Aorta (tissue), 5 donors: ENCODE data around the gene COL5A1. TPM values are rescaled to one million over a fixed set of nuclear protein-coding genes. Genes with fewer than 3 reads are reported as not detected.

Source experiments
- ATAC-seq: fragments of 200-7000 bp; cut with Tn5 transposase; one replicate; pipeline ENCODE4 v1.9.1; 2022; ENCODE audit warnings: moderate library complexity; ENCODE audit not compliant: low FRiP score
- DNase-seq, 2 donors: peaks; one replicate each; pipeline ENCODE4 v3.0.0-alpha.2; 2020
- H3K27ac ChIP-seq, 2 donors: one replicate each; pipeline ENCODE4 v1.5.1; 2013; ENCODE audit warnings: low read length in 2 of 2, mild to moderate bottlenecking in 2 of 2, moderate library complexity in 2 of 2, control low read depth in 1 of 2, inconsistent platforms in 1 of 2, low read depth in 1 of 2
- H3K27me3 ChIP-seq, 2 donors: one replicate each; pipeline ENCODE4 v1.6.1; 2013; ENCODE audit warnings: control low read depth in 1 of 2, low read length in 1 of 2, mild to moderate bottlenecking in 1 of 2, moderate library complexity in 1 of 2; ENCODE audit not compliant: insufficient read depth in 2 of 2, control insufficient read depth in 1 of 2
- H3K36me3 ChIP-seq, 2 donors: one replicate each; pipeline ENCODE4 v1.6.1; 2013; ENCODE audit warnings: control low read depth in 1 of 2, low read length in 1 of 2, mild to moderate bottlenecking in 1 of 2; ENCODE audit not compliant: insufficient read depth in 2 of 2, control insufficient read depth in 1 of 2
- H3K4me1 ChIP-seq, 2 donors: one replicate each; pipeline ENCODE4 v1.6.1; 2013; ENCODE audit warnings: low read length in 2 of 2, control low read depth in 1 of 2, mild to moderate bottlenecking in 1 of 2, moderate library complexity in 1 of 2; ENCODE audit not compliant: insufficient read depth in 2 of 2, control insufficient read depth in 1 of 2
- H3K4me3 ChIP-seq, 2 donors: one replicate each; pipeline ENCODE4 v1.5.1; 2013; ENCODE audit warnings: low read length in 2 of 2, control low read depth in 1 of 2, mild to moderate bottlenecking in 1 of 2
- H3K9me3 ChIP-seq: one replicate; pipeline ENCODE4 v1.6.1; 2013; ENCODE audit warnings: mild to moderate bottlenecking, low read length; ENCODE audit not compliant: control insufficient read depth
- WGBS, 2 donors: extraction: QIAGEN DNeasy Blood & Tissue Kit; methylation state at CpG; one replicate each; pipeline ENCODE4 v1.1.7; 2013; 5-methylcytosine and 5-hydroxymethylcytosine counted together
- intact Hi-C, 2 donors: fragments of 100-400 bp; cut with DNase I; formaldehyde crosslinking; loops; one replicate each; pipeline versions ENCODE4 v1.14.2 to v1.15.0; 2022
- polyA plus RNA-seq, 2 donors: library from polyadenylated mRNA; stranded (reverse); fragments of 200-250 nt; gene quantifications; one replicate each; pipeline ENCODE4 v1.2.3, GENCODE V29; 2013
- total RNA-seq, 2 donors: library from RNA; stranded (reverse); fragmentation: NEBNext Ultra II Directional; extraction: Animal tissue kit (Norgen Biotek cat#: 25700); gene quantifications; one replicate each; pipeline ENCODE4 v1.2.1, GENCODE V29; 2021
- donor health status: healthy with polysubstance abuse.
- donor health status: Bipolar disorder and iron deficiency.
- donor health status: DM: no; HTN: no; CAD: no.
- donor health status: DM: no; HTN: no; CAD: no.
- donor health status: DM: yes; HTN: yes; CAD: no.

Gene COL5A1
- total and polyA plus RNA-seq, 4 donors, result 18.7 to 159 (median 82.8) TPM

DNA sequence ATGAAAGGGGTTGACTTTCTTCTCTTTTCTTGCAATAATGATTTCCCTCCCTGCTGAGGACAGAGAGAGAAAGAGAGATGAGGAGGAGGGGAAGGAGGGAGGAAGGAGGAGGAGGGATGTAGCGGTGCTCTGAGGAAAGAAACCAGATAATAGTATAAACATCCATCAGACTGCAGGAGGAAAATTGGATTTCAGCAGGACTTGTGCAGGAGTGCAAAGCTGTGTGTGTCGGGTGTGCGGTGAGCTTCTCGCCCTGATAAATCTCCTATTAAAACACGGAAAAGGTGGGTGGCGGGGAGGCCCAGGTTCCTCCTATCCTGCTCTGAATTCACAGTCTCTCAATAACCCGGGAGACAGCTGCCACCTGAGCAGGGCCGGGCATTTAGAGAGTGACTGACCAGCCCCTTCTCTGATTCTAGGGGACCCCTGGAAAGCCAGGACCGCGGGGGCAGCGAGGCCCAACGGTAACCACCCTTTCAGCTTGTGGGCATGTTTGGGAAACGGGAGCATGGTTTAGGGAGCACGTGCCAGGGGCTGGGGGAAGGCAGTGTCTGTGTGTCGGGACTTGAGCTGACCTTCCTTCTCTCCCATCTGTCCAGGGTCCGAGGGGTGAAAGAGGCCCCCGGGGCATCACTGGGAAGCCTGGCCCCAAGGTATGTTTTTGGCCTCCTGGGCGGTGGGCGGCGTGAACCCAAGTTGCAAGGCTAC is 153.2 kb downstream of the COL5A1 start:
- 87 to 90% methylated on average over 20 of the region's 20 CpGs for WGBS, 2 donors
- no peak overlapping the region for H3K27ac ChIP-seq
- H3K36me3 ChIP-seq, result peaks cover 2 to 5% of the 10 kb centered on the region in 2 donors

DNA sequence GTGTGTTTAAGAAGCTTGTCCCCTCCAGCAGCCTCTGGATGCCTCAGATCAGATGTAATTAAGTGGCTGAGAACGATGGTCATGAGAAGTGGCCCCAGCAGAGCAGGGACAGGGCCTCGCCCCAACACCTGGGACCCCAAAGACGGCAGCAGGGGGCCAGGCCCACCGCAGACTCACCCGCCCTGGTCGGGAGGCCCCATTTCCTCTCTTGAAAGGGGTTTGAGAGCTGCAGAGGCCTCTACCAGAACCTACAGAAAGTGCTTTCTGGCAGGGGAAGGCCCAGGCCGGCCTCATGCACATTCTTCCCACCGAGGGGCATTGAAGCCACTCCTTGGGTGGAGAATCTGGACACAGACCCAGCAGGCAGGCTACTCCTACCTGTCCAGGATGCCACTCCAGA is 153.8 kb downstream of the COL5A1 start:
- ATAC-seq, result no peak
- WGBS, 2 donors, result 76 to 78% methylated on average over 8 of the region's 8 CpGs

More for the DNA sequence above, 153.2 kb downstream of the COL5A1 start:
- intact Hi-C loops, result no loop called here
- H3K4me1 ChIP-seq, result no peaks in the 10 kb centered on the region
- no peaks in the 10 kb centered on the region for H3K27me3 ChIP-seq
- no peak for DNase-seq
- no peak overlapping the region for H3K4me3 ChIP-seq
- ATAC-seq, result no peak
- H3K9me3 ChIP-seq, result no peaks in the 10 kb centered on the region

DNA sequence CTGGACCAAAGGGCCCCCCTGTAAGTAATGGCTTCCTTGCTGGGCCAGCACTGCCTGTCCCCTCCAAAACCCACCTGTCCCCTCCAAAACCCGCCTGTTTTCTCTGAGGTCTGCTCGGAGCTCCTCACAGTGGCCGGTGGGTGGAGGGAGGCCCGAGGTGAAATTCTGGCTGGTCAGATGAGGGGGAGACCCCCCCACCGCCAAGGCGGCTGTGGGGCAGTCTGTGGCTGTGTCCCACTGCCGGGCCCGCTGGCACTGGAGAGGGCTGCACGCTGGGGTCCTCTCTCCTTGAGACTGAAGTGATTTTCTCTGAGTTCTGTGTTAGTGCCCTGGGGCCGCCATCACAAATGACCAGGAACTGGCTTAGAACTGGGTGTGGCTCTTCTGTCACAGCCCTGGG is 155.3 kb downstream of the COL5A1 start:
- Histone ChIP-seq H3K4me3 (no peak overlapping the region), H3K27me3 (no peaks in the 10 kb centered on the region), H3K27ac (no peak overlapping the region), H3K4me1 (no peaks in the 10 kb centered on the region), H3K36me3 (peaks cover 0 to 2% of the 10 kb centered on the region in 2 donors), H3K9me3 (no peaks in the 10 kb centered on the region)
- DNase-seq (no peak), ATAC-seq (no peak)
- intact Hi-C loops, result no loop called here
- WGBS, 2 donors, result 66 to 83% methylated on average over 10 of the region's 10 CpGs

More for the DNA sequence above, 153.8 kb downstream of the COL5A1 start:
- H3K27ac ChIP-seq, result no peak overlapping the region
- no peak overlapping the region for H3K4me3 ChIP-seq
- DNase-seq, result no peak
- peaks cover 2 to 3% of the 10 kb centered on the region in 2 donors for H3K36me3 ChIP-seq
- intact Hi-C loops, result no loop called here
- no peaks in the 10 kb centered on the region for H3K27me3 ChIP-seq
- no peaks in the 10 kb centered on the region for H3K4me1 ChIP-seq
- H3K9me3 ChIP-seq, result no peaks in the 10 kb centered on the region

- 22 to 23% methylated on average over 25 of the region's 25 CpGs for WGBS, 2 donors
- intact Hi-C loops, result no loop called here
- peaks cover 0 to 2% of the 10 kb centered on the region in 2 donors for H3K36me3 ChIP-seq
- H3K4me1 ChIP-seq, result no peaks in the 10 kb centered on the region
- H3K27ac ChIP-seq, result peak overlapping the region in 1 of 2 donors; percentile 25
- ATAC-seq (peak; percentile 60), DNase-seq (no peak)
- H3K27me3 ChIP-seq, result no peaks in the 10 kb centered on the region
- no peaks in the 10 kb centered on the region for H3K9me3 ChIP-seq
- H3K4me3 ChIP-seq, result no peak overlapping the region
These were observed 159.3 kb downstream of the COL5A1 start for GRCh38 chr9:134800791-134801339.

DNA sequence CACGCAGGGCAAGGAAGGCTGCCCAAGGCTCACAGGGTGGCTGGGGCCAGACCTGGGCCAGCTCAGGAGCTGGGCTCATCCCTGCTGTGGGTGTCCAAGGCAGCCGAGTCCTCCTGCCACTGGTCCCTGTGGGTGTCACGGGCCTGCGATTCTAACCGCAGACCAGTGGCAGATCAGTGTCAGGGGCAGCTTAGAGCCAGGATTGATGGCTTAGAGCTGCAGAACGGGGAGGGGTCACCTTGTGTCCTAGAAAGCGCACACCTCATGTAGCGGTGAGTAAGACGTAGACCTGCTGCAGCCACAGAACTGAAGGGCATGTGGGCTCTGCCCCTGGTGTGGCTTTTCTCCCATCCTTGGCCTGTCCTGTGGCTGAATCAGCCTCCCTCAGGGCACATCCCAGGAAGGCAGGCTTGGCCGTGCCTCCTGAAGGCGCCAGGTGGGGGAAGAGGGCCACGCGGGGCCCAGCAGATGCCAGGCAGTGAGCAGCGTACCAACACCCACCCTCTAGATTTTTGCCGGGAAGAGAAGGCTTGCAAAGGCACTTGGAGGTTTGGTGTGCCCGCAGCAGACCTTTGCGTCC is 160.7 kb downstream of the COL5A1 start:
- Histone ChIP-seq H3K36me3 (peaks cover 0 to 2% of the 10 kb centered on the region in 2 donors), H3K9me3 (no peaks in the 10 kb centered on the region), H3K4me3 (no peak overlapping the region), H3K27ac (no peak overlapping the region), H3K27me3 (no peaks in the 10 kb centered on the region), H3K4me1 (no peaks in the 10 kb centered on the region)
- WGBS, 2 donors, result 94% methylated on average over 17 of the region's 17 CpGs
- intact Hi-C loops, result no loop called here
- no peak for ATAC-seq
- no peak for DNase-seq

GRCh38 chr9:134804871-134805270 is 163.3 kb downstream of the COL5A1 start:
- Histone ChIP-seq H3K27ac (no peak overlapping the region), H3K9me3 (no peaks in the 10 kb centered on the region), H3K4me1 (no peaks in the 10 kb centered on the region), H3K27me3 (no peaks in the 10 kb centered on the region), H3K4me3 (no peak overlapping the region), H3K36me3 (no peaks in the 10 kb centered on the region)
- DNase-seq (no peak), ATAC-seq (no peak)
- intact Hi-C loops, result no loop called here
- WGBS, 2 donors, result 87 to 91% methylated on average over 7 of the region's 7 CpGs

- DNase-seq, result no peak
- no peaks in the 10 kb centered on the region for H3K36me3 ChIP-seq
- H3K4me1 ChIP-seq, result no peaks in the 10 kb centered on the region
- H3K27me3 ChIP-seq, result no peaks in the 10 kb centered on the region
- H3K27ac ChIP-seq, result peak overlapping the region in 1 of 2 donors; percentile 13
- ATAC-seq, result peak; percentile 54
- 27 to 34% methylated on average over 9 of the region's 9 CpGs for WGBS, 2 donors
- H3K9me3 ChIP-seq, result no peaks in the 10 kb centered on the region
- intact Hi-C loops, result no loop called here
- H3K4me3 ChIP-seq, result no peak overlapping the region
These were observed 166.3 kb downstream of the COL5A1 start for GRCh38 chr9:134807716-134808446.

- intact Hi-C loops, result no loop called here
- 84 to 91% methylated on average over 6 of the region's 6 CpGs for WGBS, 2 donors
- no peaks in the 10 kb centered on the region for H3K36me3 ChIP-seq
These were observed 166.8 kb downstream of the COL5A1 start for GRCh38 chr9:134808447-134808792.

More at GRCh38 chr9:134808447-134808792, 166.8 kb downstream of the COL5A1 start:
- Histone ChIP-seq H3K9me3 (no peaks in the 10 kb centered on the region), H3K4me3 (no peak overlapping the region), H3K4me1 (no peaks in the 10 kb centered on the region), H3K27ac (no peak overlapping the region), H3K27me3 (no peaks in the 10 kb centered on the region)
- DNase-seq (no peak), ATAC-seq (no peak)
